HUES64 (cell line): ENCODE data around the gene ROR1.

ENCODE experiments used
- H3K27ac ChIP-seq: 2 replicates; pipeline ENCODE4 v1.7.0; 2013; ENCODE audit warnings: low read depth, low read length, inconsistent platforms
- H3K27me3 ChIP-seq: 2 replicates; pipeline ENCODE4 v1.6.1; 2013; ENCODE audit warnings: mild to moderate bottlenecking, low read length; ENCODE audit not compliant: insufficient read depth
- H3K36me3 ChIP-seq: 2 replicates; pipeline ENCODE4 v1.6.1; 2013; ENCODE audit warnings: mild to moderate bottlenecking, low read length; ENCODE audit not compliant: insufficient read depth
- H3K4me1 ChIP-seq: 2 replicates; pipeline ENCODE4 v1.6.1; 2013; ENCODE audit warnings: mild to moderate bottlenecking, low read length, moderate library complexity; ENCODE audit not compliant: insufficient read depth
- H3K4me3 ChIP-seq: 2 replicates; pipeline ENCODE4 v1.5.1; 2013; ENCODE audit warnings: mild to moderate bottlenecking, low read length, moderate library complexity
- H3K9ac ChIP-seq: 2 replicates; pipeline ENCODE4 v1.6.1; 2013; ENCODE audit warnings: mild to moderate bottlenecking, low read depth, low read length
- H3K9me3 ChIP-seq: 2 replicates; pipeline ENCODE4 v1.6.1; 2013; ENCODE audit warnings: low read depth, low read length; ENCODE audit not compliant: insufficient read depth
- WGBS: fragments of 150-250, 120-280 bp; methylation state at CpG from one replicate; pipeline ENCODE4 v1.1.7; 2013; ENCODE audit warnings: missing lambda C conversion rate; 5-methylcytosine and 5-hydroxymethylcytosine counted together

The ROR1 gene

DNA sequence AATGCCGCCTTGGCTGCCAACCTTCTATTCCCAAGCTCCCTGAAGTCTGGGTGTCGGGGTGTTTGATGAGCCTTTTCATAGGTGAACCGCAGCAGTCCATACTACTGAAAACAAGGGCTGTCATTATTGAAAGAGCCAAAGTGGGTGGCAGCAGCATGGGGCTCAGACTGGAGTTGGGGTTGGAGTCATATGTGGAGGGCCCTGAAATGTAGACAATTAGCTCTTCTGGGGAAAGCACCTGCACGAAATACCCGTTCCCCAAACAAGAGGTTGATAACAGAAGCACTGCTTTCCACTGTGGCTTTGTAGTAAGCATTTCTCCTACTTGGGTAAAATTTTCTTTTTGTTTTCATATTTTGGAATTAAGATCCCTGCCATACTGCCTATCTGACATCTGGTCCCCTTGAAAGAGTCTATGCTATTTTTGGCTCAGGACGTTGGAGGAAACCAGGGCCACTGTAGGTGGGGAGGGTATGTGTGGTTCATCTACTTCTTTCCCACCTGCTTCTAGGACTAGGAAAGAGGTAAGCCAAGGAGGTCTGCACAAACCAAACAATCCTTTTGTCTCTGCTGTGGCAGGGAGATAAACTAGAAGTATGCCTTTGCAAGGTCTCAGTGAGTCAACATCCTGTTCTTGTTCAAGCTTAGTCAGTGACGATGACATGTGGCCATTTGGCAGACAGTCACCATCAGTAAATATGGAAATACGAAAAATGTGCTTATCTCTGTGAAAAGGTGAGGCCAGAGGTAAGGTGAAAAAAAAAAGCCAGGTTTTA, 232.6 kb downstream of the ROR1 start:
- Histone ChIP-seq H3K27ac (no peak overlapping the region), H3K36me3 (no peaks in the 10 kb centered on the region; the same call in 1 of the 2 replicates), H3K4me3 (no peak overlapping the region), H3K4me1 (peaks cover 25% of the 10 kb centered on the region), H3K27me3 (no peaks in the 10 kb centered on the region), H3K9me3 (no peaks in the 10 kb centered on the region), H3K9ac (no peak overlapping the region)
- 81% methylated on average over 8 of the region's 8 CpGs for WGBS

DNA sequence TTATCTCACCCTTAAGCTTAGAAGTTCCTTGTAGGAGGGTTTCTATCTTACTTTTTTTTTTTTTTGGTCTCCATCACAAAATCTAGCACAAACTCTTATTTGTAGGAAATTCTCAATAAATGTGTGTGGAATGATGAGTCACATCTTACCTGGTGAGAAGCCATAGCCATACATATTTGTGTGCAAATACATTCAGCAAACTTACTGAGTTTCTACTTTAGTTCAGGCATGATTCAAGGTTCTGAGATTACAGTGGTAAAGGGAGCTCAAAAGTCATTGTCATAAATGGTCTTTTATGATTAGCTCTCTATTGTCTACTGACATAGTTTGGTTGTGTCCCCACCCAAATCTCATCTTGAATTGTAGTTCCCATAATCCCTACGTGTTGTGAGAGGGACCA, 236.5 kb downstream of the ROR1 start:
- Histone ChIP-seq H3K27me3 (no peaks in the 10 kb centered on the region), H3K27ac (no peak overlapping the region), H3K9me3 (no peaks in the 10 kb centered on the region), H3K9ac (no peak overlapping the region), H3K36me3 (peaks cover 18% of the 10 kb centered on the region), H3K4me3 (no peak overlapping the region), H3K4me1 (peaks cover 15% of the 10 kb centered on the region)
- WGBS: 100% methylated on average over 1 of the region's 1 CpG

DNA sequence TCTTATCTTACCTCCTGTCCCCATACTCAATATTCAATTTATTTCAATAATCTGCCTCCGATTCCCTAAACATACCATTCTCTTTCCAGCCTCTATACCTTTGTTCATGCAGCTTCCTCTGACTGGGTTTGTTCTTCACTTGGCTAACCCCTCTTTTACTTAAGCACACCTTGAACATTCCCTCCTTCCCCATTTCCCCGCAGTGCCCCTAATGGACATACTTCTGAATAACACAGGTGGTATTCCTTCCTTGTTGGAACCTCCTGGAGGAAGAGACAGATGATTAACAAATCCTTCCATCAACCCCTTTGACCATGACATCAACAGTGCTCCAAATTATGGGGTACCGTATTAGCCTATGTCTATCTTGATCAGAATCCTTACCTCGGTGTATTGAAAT, 239.6 kb downstream of the ROR1 start:
- no peak overlapping the region for H3K27ac ChIP-seq
- no peak overlapping the region for H3K9ac ChIP-seq
- H3K4me1 ChIP-seq: peaks cover 6% of the 10 kb centered on the region; the same call in 1 of the 2 replicates
- H3K36me3 ChIP-seq: peaks cover 18% of the 10 kb centered on the region
- WGBS: 82% methylated on average over 4 of the region's 4 CpGs
- H3K9me3 ChIP-seq: no peaks in the 10 kb centered on the region
- no peaks in the 10 kb centered on the region for H3K27me3 ChIP-seq
- no peak overlapping the region for H3K4me3 ChIP-seq

DNA sequence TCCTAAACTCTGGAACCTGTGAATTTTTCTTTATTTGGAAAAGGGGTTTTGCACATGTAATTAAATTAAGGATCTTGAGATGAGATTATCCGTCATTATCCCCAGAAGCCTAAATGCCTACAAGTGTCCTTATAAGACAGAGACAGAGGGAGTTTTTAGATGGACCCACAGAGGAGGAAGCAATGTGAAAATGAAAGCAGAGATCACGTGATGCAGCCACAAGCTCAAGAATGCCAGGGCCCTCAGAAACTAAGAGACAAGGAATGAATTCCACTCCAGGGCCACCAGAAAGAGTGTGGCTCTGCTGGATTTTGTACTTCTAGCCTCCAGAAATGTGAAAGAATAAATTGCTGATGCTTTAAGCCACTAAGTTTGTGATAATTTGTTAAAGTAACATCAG, 246.0 kb downstream of the ROR1 start:
- Histone ChIP-seq H3K27ac (no peak overlapping the region; the same call in 1 of the 2 replicates), H3K9me3 (no peaks in the 10 kb centered on the region), H3K36me3 (peaks cover 4% of the 10 kb centered on the region), H3K4me1 (peaks cover 14% of the 10 kb centered on the region), H3K4me3 (no peak overlapping the region), H3K27me3 (no peaks in the 10 kb centered on the region), H3K9ac (no peak overlapping the region)
- WGBS: 83% methylated on average over 2 of the region's 2 CpGs

DNA sequence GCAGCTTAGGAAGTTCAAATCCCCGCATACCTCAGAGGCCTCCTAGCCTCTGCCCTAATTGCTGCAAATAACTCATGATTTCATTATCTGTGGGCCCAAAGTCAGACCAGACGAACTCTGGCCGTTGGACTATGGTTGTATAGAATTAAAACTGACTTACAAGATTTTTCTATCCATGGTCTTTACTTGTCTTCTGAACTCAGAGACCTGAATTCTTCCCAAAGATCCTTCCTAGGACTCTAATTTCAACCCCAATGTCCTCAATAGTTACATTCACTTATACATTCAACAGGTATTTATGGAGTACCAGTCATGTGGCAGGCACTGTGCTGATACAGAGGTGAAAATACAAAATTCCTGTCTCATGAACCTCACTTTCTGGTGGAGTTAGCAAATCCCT, 247.2 kb downstream of the ROR1 start:
- Histone ChIP-seq H3K9me3 (no peaks in the 10 kb centered on the region), H3K9ac (no peak overlapping the region), H3K36me3 (no peaks in the 10 kb centered on the region; the same call in 1 of the 2 replicates), H3K27me3 (no peaks in the 10 kb centered on the region), H3K4me1 (peaks cover 14% of the 10 kb centered on the region), H3K27ac (no peak overlapping the region), H3K4me3 (no peak overlapping the region)
- 100% methylated on average over 2 of the region's 3 CpGs for WGBS

DNA sequence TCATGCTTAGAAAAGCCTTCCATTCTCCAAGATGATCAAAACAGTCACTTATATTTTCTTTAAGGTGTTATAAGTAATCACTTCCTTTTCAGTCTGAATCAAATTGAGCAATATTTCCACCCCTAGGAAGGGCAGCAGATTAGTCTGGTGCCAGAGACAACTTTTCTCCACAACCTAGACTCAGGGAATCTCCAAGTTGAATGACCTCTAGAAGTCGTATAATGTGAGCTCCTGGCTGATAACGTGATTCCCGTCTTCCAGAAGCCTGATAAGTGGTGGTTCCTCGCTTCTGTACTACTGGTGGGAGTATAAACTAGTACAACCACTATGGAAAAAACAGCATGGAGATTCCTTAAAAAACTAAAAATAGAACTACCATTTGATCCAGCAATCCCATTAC, 251.2 kb downstream of the ROR1 start:
- Histone ChIP-seq H3K9ac (no peak overlapping the region), H3K4me1 (peaks cover 1% of the 10 kb centered on the region; the same call in 1 of the 2 replicates), H3K36me3 (peaks cover 4% of the 10 kb centered on the region; the same call in 1 of the 2 replicates), H3K27ac (no peak overlapping the region), H3K4me3 (no peak overlapping the region), H3K9me3 (peaks cover 7% of the 10 kb centered on the region; the same call in 1 of the 2 replicates), H3K27me3 (no peaks in the 10 kb centered on the region)
- 96% methylated on average over 4 of the region's 4 CpGs for WGBS

DNA sequence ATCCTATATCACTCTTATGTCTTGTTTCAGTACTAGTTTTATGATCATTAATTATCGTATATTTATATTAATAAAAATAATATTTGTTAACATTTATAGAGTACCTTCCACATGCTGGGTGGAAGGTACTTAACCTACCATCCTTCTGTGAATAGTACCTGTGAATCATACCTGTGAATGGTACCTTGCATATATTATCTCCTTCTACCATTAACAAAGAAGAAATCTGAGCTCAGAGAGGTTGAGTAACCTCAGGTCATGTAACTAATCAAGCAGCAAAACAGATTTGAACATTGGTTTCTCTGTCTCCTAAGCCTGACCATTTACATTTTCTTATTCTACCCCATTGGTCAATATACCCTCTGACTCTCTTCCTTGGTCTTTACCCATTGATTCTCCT, 255.2 kb downstream of the ROR1 start:
- Histone ChIP-seq H3K36me3 (peaks cover 4% of the 10 kb centered on the region; the same call in 1 of the 2 replicates), H3K4me3 (no peak overlapping the region), H3K9me3 (peaks cover 7% of the 10 kb centered on the region; the same call in 1 of the 2 replicates), H3K27me3 (no peaks in the 10 kb centered on the region), H3K27ac (no peak overlapping the region), H3K4me1 (no peaks in the 10 kb centered on the region), H3K9ac (no peak overlapping the region)
- no CpG with 5 or more reads among the region's 1 CpG for WGBS

DNA sequence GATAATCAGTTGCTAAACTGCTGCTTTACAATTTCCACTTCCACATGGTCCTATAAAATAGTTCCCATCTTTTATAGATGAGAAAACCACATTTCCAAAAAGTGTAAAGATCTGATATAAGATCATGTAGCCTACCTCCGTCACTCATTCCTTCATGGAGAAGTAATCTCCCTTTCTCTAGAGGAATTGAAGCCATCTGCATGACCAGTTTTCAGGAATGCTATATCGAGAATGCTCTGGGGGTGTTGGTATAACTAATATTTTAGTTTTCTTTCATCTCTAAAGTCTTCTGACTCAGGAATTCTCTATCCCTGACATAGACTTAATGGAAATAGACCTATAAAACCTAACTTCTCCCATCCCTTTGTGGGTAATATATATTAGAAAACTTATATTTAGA, 256.6 kb downstream of the ROR1 start:
- no peak overlapping the region for H3K9ac ChIP-seq
- peaks cover 7% of the 10 kb centered on the region; the same call in 1 of the 2 replicates for H3K9me3 ChIP-seq
- 100% methylated on average over 1 of the region's 2 CpGs for WGBS
- H3K4me3 ChIP-seq: no peak overlapping the region
- no peaks in the 10 kb centered on the region for H3K27me3 ChIP-seq
- no peaks in the 10 kb centered on the region for H3K4me1 ChIP-seq
- peaks cover 4% of the 10 kb centered on the region; the same call in 1 of the 2 replicates for H3K36me3 ChIP-seq
- H3K27ac ChIP-seq: no peak overlapping the region

DNA sequence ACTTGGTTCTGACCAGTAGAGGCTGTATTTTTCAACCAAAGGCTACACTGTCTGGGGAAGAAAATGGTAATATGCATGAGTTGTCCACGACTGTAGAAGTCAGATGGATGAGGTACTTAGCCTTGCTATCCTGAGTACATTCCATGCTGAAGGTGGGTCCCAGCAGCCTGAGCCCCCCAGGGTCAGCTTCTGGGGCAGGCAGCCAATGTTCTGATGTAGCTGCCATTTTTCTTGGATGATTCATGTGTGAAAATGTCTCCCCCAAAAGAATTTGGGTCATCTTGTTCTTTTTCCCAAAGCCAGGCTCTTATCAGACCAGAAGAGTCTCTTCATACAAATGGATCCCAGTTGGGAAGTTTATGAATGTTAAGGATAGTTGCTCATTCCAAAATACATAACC, 257.4 kb downstream of the ROR1 start:
- 84% methylated on average over 1 of the region's 1 CpG for WGBS
- Histone ChIP-seq H3K36me3 (peaks cover 4% of the 10 kb centered on the region; the same call in 1 of the 2 replicates), H3K27me3 (no peaks in the 10 kb centered on the region), H3K4me1 (no peaks in the 10 kb centered on the region), H3K9me3 (peaks cover 7% of the 10 kb centered on the region; the same call in 1 of the 2 replicates), H3K9ac (no peak overlapping the region), H3K4me3 (no peak overlapping the region), H3K27ac (no peak overlapping the region)

DNA sequence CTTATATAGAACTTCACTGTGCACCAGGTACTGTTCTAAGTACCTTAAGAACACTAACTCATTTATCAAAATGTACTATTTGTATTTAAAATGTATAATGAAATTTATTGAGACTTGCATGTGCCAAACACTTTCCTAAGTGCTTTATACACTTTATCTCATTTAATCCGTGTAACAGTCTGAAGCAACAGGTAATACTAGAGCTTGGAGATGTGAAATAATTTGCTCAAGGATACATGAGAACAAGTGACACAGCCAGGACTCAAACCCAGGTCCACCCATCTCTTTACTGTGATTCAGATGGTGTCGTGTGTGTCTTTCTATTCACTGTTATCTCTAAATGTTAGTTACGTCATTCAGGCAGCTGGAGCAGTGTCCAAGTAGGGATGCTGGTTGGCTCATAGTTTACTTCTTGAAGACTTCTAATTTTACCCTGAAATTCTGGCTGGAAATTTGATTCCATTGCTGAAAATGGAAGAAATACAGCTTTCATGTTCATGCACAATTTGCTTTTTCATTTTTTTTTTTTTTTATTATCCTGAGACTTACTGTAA, 259.9 kb downstream of the ROR1 start:
- no peaks in the 10 kb centered on the region; the same call in 1 of the 2 replicates for H3K9me3 ChIP-seq
- H3K27ac ChIP-seq: no peak overlapping the region
- no peak overlapping the region for H3K9ac ChIP-seq
- no peaks in the 10 kb centered on the region for H3K27me3 ChIP-seq
- no peaks in the 10 kb centered on the region; the same call in 1 of the 2 replicates for H3K36me3 ChIP-seq
- peaks cover 12% of the 10 kb centered on the region for H3K4me1 ChIP-seq
- WGBS: 91% methylated on average over 3 of the region's 3 CpGs
- no peak overlapping the region for H3K4me3 ChIP-seq

DNA sequence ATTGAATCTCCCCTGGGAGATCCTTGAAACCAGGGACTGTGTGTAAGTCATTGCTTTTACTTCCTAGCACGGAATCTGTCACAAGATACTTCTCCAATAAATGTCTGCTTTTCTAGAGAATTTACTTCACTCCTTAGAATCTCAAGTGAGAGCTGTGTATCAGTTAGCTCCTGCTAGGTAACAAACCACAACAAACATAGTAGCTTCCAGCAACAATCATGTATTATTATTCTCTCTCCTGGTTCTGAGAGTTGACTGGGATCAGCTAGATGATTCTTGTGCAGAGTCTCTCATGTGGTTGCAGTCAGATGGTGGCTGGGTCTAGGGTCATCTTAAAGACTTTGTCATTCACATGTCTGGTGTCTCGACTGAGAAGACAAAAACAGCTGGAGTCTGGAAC, 262.7 kb downstream of the ROR1 start:
- WGBS: 90% methylated on average over 2 of the region's 2 CpGs
- Histone ChIP-seq H3K9ac (no peak overlapping the region), H3K4me1 (peaks cover 32% of the 10 kb centered on the region), H3K4me3 (no peak overlapping the region), H3K27ac (no peak overlapping the region), H3K9me3 (no peaks in the 10 kb centered on the region; the same call in 1 of the 2 replicates), H3K27me3 (no peaks in the 10 kb centered on the region), H3K36me3 (no peaks in the 10 kb centered on the region; the same call in 1 of the 2 replicates)
